Putamen (tissue), 1 donor: Measurements from ENCODE around the gene SLC38A5.
"Not testable (repeated sequence)": the region's sequence is repeated elsewhere in the genome, so short reads cannot be mapped to it uniquely, and the experiment has no call there.

Source experiments
- DNase-seq: peaks from one replicate; pipeline ENCODE4 v3.0.0-alpha.2; 2016; ENCODE audit warnings: low spot score

SLC38A5 gene

DNA sequence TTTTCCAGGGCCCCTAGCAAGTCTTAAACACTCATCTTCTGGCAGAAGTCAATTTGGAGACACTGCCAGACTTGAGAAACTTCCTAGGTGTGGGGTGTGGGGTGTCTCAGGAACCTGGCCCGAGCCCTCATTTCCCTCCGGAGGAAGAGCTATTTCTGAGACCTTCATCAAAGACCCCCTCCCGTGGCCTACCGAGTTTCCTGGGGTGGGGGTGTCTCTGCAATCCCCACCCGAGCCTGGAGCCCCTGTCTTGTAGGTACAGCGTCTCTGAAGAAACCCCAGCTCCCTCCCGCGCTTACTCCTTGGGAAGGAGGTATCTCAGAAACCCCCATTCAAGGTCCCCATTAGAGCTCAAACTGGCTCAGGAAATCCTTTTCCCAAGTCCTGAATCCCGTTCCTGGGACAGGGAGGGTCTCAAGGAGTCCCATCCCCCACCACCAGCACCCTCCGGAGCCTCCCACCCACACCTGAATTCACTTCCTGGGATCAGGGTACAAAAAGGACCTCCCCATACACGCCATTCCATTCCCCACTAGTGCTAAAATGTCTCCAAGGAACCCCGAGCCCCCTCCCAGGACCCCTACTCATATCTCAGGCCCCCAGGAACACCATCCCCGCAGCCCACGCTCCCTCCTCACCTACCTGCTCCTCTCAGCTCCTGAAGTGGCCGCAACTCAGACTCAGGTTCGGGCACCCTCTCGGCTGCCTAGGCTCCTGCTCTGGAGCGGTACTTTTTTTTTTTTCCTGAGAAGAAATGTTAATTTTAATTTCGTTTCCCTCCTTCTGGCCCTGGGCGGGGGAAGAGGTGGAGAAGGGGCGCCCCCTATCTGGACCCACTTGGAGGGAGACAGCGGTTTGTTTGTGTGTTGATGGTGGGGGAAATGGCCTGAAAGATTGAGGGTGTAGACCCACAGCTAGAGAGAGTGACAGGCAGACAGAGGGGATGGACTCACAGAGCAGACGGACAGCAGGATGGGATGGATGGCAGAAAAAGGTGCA, 1.1 kb downstream of the SLC38A5 start:
- no peak for DNase-seq

DNA sequence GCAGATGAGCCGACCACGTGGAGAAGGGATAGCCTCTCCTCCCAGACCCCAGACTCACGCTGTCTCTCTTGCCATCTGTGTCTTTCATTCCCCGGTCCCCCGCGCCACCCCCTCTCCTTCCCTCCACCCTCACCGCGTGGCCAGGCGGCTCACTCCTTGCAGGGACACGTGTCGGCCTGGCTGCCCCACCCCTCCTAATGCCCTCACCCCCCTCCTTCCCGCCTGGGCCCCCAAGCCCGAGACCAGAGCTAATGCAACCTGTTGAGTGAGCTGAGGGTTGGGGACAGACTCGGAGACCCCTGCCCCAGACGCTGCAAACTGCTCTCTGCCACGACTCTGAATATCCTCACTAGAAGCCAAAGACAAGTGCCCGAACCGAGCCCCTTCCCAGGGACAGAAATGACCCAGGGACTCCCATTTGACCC, 1.8 kb downstream of the SLC38A5 start:
- DNase-seq = no peak

DNA sequence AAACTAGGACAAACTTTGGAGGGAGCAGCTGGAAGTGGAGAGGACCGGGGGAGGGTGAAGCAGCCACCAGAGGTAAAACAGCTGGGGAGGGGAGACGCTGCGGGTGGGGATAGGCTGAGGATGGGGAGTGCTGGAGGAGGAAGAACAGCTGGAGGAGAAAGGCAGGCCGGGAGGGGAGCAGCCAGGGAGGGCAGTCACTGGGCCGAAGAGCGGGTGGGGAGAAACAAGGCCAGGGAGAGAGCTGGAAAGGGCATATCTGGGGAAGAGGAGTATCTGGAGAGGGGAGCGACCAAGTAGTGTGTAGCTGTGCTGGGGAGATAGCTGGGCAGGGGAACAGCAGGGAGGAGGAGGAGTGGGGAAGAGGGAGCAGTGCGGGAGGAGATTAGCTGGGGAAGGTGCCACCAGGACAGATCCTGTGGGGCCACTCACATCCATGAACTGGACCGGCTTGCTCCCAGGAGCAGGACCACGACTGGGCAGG, 2.7 kb downstream of the SLC38A5 start:
- DNase-seq = no peak

DNA sequence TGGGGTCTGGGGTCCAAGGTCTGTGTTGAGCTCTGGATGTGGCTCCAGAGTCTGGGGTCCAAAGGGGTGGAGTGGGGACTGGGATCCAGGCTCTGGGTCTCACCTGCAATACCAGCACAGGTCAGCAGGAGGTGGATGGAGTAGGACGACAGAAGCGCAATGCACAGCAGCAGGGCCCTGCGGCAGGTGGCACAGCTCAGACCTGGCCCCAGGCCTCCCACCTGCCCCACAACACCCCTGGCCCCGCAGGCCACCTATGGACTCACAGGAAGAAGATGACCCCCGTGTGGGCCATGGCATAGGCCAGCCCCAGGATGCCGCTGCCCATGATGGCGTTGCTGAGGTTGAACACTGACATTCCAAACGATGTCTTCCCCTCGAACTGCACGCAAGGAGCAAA, 3.4 kb downstream of the SLC38A5 start:
- DNase-seq = no peak

DNA sequence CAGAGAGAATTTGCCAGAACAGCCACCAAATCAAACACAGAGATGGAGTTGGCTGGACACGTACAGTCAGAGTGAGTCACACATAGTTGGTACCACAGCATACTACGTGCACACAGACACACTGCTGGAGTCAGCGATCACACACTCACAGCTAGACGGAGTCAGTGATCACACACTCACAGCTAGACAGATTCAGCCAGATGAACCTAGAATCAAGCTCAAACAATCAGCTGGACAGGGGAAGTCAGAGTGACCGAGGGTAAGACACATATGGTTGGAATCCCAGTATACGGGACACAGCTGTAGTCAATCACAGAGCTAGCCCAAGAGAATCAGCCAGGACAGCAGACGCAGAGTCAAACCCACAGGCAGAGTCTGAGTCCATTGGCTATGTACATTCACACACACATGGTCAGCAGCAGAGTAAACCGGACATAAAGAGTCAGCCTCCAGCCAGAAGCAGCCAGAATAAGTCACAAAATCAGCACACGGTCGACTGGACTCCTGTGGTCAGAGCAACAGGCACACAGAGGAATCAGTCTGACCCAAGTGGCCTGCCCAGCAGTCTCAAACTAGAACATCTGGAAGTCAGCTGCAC, 4.6 kb downstream of the SLC38A5 start:
- DNase-seq = no peak

DNA sequence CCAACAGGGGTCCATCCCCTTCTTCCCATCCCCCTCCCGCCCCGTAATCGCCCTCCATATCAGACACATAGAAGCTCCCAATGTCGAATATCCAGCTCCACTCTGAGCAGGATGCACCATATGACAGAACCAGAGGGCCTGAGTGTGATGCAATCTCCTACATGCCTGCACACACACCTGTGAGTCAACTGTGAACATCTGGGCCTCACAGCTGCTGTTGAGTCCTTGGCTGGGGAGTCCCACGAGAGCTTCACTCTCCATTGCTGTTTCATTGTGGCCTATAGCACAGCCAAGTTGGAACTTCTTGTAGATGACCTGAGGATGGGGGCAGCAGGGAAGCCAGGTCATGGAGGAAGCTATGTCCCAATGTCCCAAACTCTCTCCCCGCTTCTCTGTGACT, 8.2 kb downstream of the SLC38A5 start:
- no peak for DNase-seq

DNA sequence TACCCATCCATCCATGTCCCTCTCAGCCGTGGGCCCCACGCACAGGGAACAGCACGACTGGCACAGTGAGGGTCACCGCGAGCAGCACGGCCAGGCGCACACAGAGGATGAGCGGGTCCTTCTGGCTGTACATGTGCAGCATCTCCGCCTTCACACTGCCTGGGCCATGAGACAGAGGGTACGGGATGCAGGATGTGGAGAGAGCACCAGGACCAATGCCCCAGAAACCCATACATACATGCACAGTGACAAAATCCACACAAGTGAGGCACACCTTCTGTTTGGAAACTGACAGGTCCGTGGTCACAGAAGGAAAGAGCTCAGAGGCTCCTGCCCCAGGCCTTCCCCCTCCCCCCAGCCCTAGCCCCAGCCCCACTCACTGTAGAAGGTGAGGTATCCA, 9.5 kb downstream of the SLC38A5 start:
- no peak for DNase-seq

DNA sequence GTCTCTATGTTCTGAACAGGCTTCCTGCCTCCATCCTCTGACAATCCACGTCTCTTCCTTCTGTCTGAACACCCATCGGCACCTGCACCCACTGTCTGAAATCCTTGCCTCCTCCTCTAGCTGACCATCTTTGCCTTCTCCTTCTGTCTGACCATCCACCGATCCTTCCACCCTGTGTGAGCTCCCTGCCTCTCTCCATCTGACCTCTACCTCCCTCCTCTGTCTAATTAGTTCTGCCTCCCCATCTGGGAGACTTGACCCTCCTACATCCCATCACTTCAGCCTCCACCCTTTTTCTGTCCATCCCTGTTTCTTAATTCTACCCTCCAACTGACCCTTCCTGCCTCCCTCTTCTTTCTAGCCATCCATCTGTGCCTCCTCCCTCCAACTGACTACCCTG, 10.0 kb downstream of the SLC38A5 start:
- DNase-seq = no peak

DNA sequence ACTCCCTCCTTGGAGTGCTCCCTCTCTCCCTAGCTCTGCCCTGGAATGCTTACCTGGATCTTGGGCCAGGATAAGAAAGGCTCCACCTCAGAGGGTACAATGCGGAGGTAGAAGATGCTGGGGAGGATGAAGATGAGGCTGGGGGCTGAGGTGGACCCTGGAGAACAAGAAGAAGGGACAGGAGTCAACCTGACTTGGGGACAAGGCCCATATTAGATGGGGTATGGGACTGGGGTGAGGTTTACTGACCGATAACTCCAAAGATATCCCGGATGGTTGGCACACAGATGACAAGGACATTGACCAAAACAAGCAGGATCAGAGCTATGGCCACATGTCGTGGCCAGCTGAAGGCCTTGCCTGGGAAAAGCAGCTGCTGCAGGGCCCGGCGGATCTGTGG, 10.6 kb downstream of the SLC38A5 start:
- no peak for DNase-seq

DNA sequence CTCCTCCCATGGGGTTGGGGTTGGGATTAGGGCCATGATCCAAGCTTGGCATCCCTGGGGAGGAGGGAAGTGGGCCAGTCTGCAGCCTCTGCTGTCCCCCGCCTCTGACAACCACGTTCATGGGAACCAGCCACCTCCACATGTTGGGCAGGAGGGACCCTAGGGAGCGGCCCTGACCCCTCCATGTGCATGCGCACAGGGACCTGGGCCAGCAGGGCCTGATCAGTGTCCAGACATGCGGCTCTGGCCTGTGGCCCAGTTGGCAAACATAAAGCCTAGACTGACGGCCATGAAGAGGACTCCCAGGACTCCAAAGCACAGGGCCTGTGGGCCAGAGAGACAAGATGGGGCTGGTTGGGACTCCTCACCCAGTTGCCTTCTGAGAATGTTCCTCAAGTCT, 11.3 kb downstream of the SLC38A5 start:
- DNase-seq = no peak

DNA sequence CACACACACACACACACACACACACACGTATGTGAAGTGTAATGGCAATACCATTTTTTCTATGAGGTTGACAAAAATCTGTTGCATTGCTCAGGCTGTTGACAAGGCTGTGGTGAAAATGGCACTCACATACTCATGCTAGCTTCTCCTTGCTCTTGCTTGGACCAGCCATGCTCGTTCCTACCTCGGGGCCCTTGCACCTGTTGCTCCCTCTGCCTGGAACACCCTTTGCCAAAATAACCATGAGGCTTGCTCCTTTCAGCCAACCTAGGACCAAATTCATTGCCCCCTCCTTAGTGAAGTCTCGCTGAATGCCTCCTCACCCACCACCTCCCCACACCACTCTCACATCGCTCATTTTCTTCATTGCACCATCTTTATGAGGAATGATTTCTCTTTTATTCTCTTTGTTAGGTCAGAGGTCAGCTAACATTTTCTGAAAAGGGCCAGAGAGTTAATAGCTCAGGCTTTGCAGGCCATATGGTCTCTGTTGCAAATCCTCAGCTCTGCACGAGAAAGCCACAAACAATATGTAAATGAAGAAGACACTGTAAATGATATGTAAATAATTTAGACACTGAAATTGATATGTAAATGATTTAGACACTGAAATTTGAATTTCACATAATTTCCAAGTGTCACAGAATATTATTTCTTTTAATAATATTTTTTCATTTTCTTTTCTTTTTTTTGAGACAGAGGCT, 13.3 kb downstream of the SLC38A5 start:
- DNase-seq = no peak

DNA sequence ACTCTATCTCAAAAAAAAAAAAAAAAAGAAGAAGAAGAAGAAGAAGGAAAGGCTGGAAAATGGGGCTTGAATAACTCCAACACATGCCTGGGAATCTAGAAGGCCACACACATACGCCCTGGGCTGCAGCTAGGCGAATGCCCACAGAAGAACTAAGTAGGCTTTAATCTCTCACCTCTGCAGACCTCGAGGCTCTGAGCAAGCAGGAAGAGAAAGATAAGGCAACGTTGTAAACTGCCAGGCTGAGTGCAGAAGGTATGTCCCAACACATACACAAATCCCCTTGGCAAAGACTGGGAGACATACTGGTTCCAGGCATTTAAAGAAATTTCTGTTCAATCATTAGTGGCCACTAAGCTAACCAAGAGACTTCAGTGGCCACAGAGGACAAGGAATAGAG, 18.4 kb downstream of the SLC38A5 start:
- DNase-seq = no peak

DNA sequence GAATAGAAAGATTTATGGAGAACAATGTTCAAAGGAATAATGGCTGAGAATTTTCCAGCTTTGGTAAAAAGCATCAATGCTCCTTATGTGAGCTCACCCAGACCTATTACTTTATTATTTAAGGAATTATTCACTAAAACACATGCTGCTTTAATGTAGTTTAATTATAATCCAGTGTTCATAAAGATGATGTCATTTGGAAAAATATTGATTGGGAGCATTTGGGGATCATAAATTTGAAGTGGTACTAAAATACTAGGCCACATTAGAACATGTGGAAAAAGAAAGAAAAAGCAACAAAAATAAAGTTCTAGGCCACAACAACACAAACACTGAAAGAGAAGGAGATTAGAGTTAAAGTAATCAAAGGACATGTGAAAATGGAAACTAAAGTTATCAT, 20.0 kb downstream of the SLC38A5 start:
- no peak for DNase-seq

DNA sequence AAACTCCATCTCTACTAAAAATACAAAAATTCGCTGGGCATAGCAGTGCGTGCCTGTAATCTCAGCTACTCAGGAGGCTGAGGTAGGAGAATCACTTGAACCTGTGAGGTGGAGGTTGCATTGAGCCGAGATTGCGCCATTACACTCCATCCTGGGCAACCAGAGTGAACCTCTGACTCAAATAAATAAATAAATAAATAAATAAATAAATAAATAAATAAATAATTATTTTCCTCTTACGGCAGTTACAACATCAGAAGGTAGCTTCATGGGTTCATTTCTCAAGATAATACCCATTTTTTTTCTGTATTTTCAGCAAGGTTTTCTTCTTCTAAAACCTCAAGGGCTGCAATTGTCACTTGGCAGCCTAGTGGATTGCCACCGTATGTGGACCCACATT, 22.9 kb downstream of the SLC38A5 start:
- not testable (repeated sequence) for DNase-seq

DNA sequence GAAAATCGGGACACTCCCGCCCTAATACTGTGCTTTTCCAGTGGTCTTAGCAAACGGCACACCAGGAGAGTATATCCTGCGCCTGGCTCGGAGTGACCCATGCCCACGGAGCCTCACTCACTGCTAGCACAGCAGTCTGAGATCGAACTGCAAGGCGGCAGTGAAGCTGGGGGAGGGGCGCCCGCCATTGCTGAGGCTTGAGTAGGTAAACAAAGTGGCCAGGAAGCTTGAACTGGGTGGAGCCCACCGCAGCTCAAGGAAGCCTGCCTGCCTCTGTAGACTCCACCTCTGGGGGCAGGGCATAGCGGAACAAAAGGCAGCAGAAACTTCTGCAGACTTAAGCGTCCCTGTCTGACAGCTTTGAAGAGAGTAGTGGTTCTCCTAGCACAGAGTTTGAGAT, 36.3 kb downstream of the SLC38A5 start:
- DNase-seq = not testable (repeated sequence)

DNA sequence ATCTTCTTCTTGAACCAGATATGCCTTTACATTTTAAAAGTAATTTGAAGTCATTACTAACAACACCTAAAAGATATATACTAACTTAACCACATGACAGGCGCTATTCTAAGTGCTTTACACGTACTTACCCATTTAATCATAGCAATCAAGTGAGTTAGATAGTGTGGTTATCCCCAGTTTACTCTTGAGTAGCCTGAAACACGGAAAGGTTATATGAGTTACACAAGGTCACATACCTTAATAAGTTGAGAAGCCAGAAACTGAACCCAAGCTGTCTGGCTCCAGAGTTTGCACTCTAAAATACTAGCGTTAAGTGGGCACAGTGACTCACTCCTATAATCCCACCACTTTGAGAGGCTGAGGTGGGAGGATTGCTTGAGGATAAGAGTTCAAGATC, 39.9 kb downstream of the SLC38A5 start:
- not testable (repeated sequence) for DNase-seq

DNA sequence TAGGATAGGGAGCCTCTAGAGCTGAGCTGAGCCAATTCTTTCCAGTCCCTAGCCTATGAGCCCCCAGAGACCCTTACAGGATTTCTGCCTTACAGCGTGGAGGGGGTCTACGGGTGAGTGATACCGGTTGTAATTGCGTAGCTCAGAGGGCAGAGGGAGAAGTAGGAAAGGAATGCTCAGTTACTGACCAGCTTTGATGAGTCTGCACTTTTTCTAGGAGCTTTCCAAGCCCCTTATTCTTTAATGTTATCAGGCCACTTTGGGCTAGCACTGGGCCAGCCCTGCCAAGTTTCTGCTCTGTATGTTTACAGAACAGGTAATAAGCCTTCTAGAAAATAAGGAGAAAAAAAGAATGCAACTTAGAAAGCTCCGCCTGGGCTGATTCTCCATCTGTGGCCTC, 40.5 kb downstream of the SLC38A5 start:
- not testable (repeated sequence) for DNase-seq

DNA sequence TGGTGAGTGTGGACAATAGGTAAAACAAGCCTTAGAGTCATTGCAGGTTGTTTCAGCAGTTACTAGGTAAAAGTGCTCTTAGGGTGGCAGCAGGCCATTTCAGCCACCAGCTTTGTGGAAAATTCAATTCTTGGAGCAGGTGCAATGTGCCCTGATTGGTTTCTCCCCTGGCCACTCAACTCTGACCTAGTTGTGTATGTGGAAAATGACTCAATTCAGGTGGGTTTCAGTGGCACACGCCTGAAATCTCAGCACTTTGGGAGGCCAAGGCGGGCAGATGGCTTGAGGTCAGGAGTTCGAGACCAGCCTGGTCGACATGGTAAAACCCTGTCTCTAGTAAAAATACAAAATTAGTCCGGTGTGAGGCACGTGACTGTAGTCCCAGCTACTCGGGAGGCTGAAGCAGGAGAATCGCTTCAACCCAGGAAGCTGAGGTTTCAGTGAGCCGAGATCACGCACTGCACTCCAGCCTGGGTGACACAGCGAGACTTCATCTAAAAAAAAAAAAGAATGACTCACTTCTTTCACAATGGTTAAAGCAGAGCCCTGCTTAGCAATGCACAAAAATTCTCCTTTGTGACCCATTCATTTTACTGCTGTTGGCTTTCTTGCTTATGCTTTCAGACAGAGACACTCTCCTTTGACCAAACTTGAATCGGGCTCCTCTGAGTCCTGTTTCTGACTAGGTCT, 42.9 kb downstream of the SLC38A5 start:
- not testable (repeated sequence) for DNase-seq

DNA sequence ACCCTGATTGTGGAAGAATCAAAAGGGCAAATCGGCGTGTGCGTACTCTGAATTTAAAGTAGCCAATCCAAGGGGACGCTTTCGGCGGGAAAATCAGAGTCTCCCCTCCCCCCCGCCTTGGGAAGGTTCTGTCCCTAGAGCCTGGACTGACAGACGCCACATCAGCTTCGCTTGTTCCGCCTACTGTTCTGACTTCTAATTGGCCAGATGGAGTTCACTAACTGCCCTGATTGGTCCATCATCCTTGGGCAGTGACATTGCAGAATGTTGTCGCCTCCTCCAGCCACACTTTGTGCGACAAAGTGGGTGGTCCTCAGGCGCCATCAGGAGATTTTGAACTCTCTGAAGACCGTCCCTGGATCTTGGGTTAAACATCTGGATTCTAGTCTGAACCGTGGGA, 58.2 kb downstream of the SLC38A5 start, which contains the start of gene SSX4B:
Gene SSX4B, minus strand, starts transcription at position 101 of the 400 bp plus-strand sequence. CDS start 588 bp downstream, outside the sequence.
- DNase-seq = not testable (repeated sequence)
